Measurements from ENCODE around the gene CCDC144A.
"Not testable (repeated sequence)": the region's sequence is repeated elsewhere in the genome, so short reads cannot be mapped to it uniquely, and the experiment has no call there.

- not testable (repeated sequence) for TF ChIP-seq CTCF (IDR thresholded peaks at IDR 0.05; ENCODE audit: insufficient read depth, low read depth, low read length); EZH2 (IDR thresholded peaks at IDR 0.05; ENCODE audit: insufficient read depth, low read length)
Measured at GRCh38 chr17:16789622-16790021, 99.6 kb downstream of the CCDC144A start.

All from astrocyte (in vitro differentiated cells and primary cell).